PC-3 (cell line): Measurements from ENCODE around the gene PNLIP. TPM values are rescaled to one million over a fixed set of nuclear protein-coding genes. Genes with fewer than 3 reads are reported as not detected.

Source experiments
- ATAC-seq: fragments of 200-7000 bp; cut with Tn5 transposase; 2 replicates; pipeline ENCODE4 v1.9.1; 2020; ENCODE audit warnings: mild to moderate bottlenecking, moderate library complexity
- BruUV-seq: library from RNA; stranded (reverse); fragments of 400-500 nt; replicated peaks from 2 replicates; lab custom pipeline; 2021; lab: Mats Ljungman, UMichigan
- CTCF ChIA-PET: fragments of 300-600 bp; sonication (Branson Sonifier 250); formaldehyde crosslinking; loops from one replicate; lab custom pipeline; 2022; ENCODE audit warnings: antibody characterized with exemption; lab: Charles Lee
- POLR2A ChIA-PET: fragments of 300-600 bp; sonication (Branson Sonifier 250); formaldehyde crosslinking; loops from one replicate; lab custom pipeline; 2022; ENCODE audit warnings: antibody characterized with exemption; ENCODE audit not compliant: unreplicated experiment; lab: Charles Lee
- DNase-seq: peaks from one replicate; pipeline ENCODE4 v3.0.0-alpha.2; 2015
- H2AFZ ChIP-seq: fragments of 300-600 bp; sonication (generic); 2 replicates; pipeline ENCODE4 v1.6.0; 2016; ENCODE audit warnings: antibody characterized with exemption, low read length
- H3F3A ChIP-seq: fragments of 300-600 bp; sonication (generic); one replicate; pipeline ENCODE4 v1.6.0; 2017; ENCODE audit warnings: antibody characterized with exemption, low read length, control low read depth, mild to moderate bottlenecking; ENCODE audit not compliant: unreplicated experiment
- H3K27ac ChIP-seq: fragments of 300-600 bp; sonication (generic); 2 replicates; pipeline ENCODE4 v1.5.1; 2016; ENCODE audit warnings: mild to moderate bottlenecking, low read length
- H3K27me3 ChIP-seq: fragments of 300-600 bp; sonication (generic); 2 replicates; pipeline ENCODE4 v1.6.1; 2016; ENCODE audit warnings: low read length, mixed read lengths
- H3K36me3 ChIP-seq: fragments of 300-600 bp; sonication (generic); 2 replicates; pipeline ENCODE4 v1.6.1; 2016; ENCODE audit warnings: low read depth, mixed run types, low read length, mixed read lengths
- H3K4me1 ChIP-seq: fragments of 300-600 bp; sonication (generic); 2 replicates; pipeline ENCODE4 v1.5.1; 2016; ENCODE audit warnings: low read length; ENCODE audit not compliant: insufficient read depth
- H3K4me2 ChIP-seq: fragments of 300-600 bp; sonication (generic); 2 replicates; pipeline ENCODE4 v1.6.0; 2016; ENCODE audit warnings: low read length
- H3K4me3 ChIP-seq: fragments of 300-600 bp; sonication (generic); 2 replicates; pipeline ENCODE4 v1.5.1; 2016; ENCODE audit warnings: mild to moderate bottlenecking, low read length, mixed read lengths
- H3K79me2 ChIP-seq: fragments of 300-600 bp; sonication (generic); 2 replicates; pipeline ENCODE4 v1.6.1; 2017; ENCODE audit warnings: low read length, mixed read lengths
- H3K9ac ChIP-seq: fragments of 300-600 bp; sonication (generic); 2 replicates; pipeline ENCODE4 v1.6.0; 2016; ENCODE audit warnings: mild to moderate bottlenecking, low read length
- H3K9me2 ChIP-seq: fragments of 300-600 bp; sonication (generic); replicated peaks from 2 replicates; pipeline ENCODE4 v1.6.1; 2016; ENCODE audit warnings: mixed run types, low read length, mixed read lengths
- H3K9me3 ChIP-seq: fragments of 300-600 bp; sonication (generic); 2 replicates; pipeline ENCODE4 v1.6.1; 2016; ENCODE audit warnings: low read length, mixed read lengths
- H4K20me1 ChIP-seq: fragments of 300-600 bp; sonication (generic); 2 replicates; pipeline ENCODE4 v1.6.1; 2016; ENCODE audit warnings: low read length, mixed read lengths
- CTCF ChIP-seq: fragments of 300-600 bp; sonication (generic); conservative IDR thresholded peaks from 2 replicates; pipeline ENCODE4 v1.5.1; 2017; ENCODE audit warnings: antibody characterized with exemption, low read depth, mild to moderate bottlenecking, low read length
- EZH2 ChIP-seq: fragments of 300-600 bp; sonication (generic); IDR thresholded peaks from one replicate; pipeline ENCODE4 v1.6.1; 2017; ENCODE audit warnings: antibody characterized with exemption, mild to moderate bottlenecking, low read length; ENCODE audit not compliant: unreplicated experiment
- EZH2phosphoT487 ChIP-seq: fragments of 300-600 bp; sonication (generic); IDR thresholded peaks from 2 replicates; pipeline ENCODE4 v1.6.1; 2018; ENCODE audit warnings: mild to moderate bottlenecking, antibody characterized with exemption, low read length, borderline replicate concordance
- intact Hi-C: fragments of 100-400 bp; cut with micrococcal nuclease; formaldehyde crosslinking; loops from 2 replicates; pipeline ENCODE4 v1.9.0; 2023
- total RNA-seq: library from RNA; depleted of rRNA; stranded (reverse); fragments of >200 nt; gene quantifications from 2 replicates; pipeline ENCODE4 v1.2.3, GENCODE V29; 2014

Gene PNLIP
- total RNA-seq, 1 experiment from 2014 or later: not detected

- Histone ChIP-seq H3K9me3 (no peaks in the 10 kb centered on the region), H3K36me3 (no peaks in the 10 kb centered on the region), H3K27ac (no peak within 1 kb of the TSS), H4K20me1 (no peaks in the 10 kb centered on the region), H3K79me2 (no peaks in the 10 kb centered on the region), H3K4me2 (no peak within 1 kb of the TSS), H3F3A (no peaks in the 10 kb centered on the region), H3K9me2 (no peaks in the 10 kb centered on the region), H3K9ac (no peak within 1 kb of the TSS), H3K27me3 (peaks cover 11% of the 10 kb centered on the region), H2AFZ (no peak within 1 kb of the TSS), H3K4me3 (no peak within 1 kb of the TSS), H3K4me1 (no peaks in the 10 kb centered on the region)
- ATAC-seq: no peak
- no peak for TF ChIP-seq EZH2
- no peak for TF ChIP-seq CTCF
- TF ChIP-seq EZH2phosphoT487: no peak
- BruUV-seq: no TSS peak
- POLR2A ChIA-PET: no interaction called here
- intact Hi-C loops: no loop called here
- CTCF ChIA-PET: no interaction called here
- DNase-seq: no peak
These were observed 45.1 kb downstream of the PNLIP start, which contains the start of gene PNLIPRP1 for GRCh38 chr10:116590590-116591444. Gene PNLIPRP1, plus strand, starts transcription at chr10:116590959. Its CDS starts 171 bp downstream, at chr10:116591130.

- TF ChIP-seq CTCF: no peak
- no peak for TF ChIP-seq EZH2phosphoT487
- no peak for TF ChIP-seq EZH2
- ATAC-seq: no peak
- no peaks in the 10 kb centered on the region for H3K9me2 ChIP-seq
- no peak overlapping the region for H3K4me3 ChIP-seq
- no peak overlapping the region for H3K9ac ChIP-seq
- intact Hi-C loops: no loop called here
- H4K20me1 ChIP-seq: no peaks in the 10 kb centered on the region
- H3F3A ChIP-seq: no peaks in the 10 kb centered on the region
- no peak overlapping the region for H2AFZ ChIP-seq
- CTCF ChIA-PET: no interaction called here
- no peak overlapping the region for H3K27ac ChIP-seq
- peaks cover 14% of the 10 kb centered on the region for H3K27me3 ChIP-seq
- H3K79me2 ChIP-seq: no peaks in the 10 kb centered on the region
- no peaks in the 10 kb centered on the region for H3K36me3 ChIP-seq
- POLR2A ChIA-PET: no interaction called here
- no TSS peak for BruUV-seq
- no peak overlapping the region for H3K4me2 ChIP-seq
- H3K4me1 ChIP-seq: no peaks in the 10 kb centered on the region
- no peak for DNase-seq
- no peaks in the 10 kb centered on the region for H3K9me3 ChIP-seq
These were observed 47.5 kb downstream of the PNLIP start for GRCh38 chr10:116593139-116593740.
